ENCODE measurements around the gene SPAAR.

Gene SPAAR

GRCh38 chr9:35948451-35948850, 39.2 kb downstream of the SPAAR start:
- no peak for DNase-seq (ENCODE audit: low read depth)

GRCh38 chr9:35948901-35949318, 39.6 kb downstream of the SPAAR start:
- no peak for DNase-seq (ENCODE audit: low read depth)

GRCh38 chr9:35951736-35952135, 42.4 kb downstream of the SPAAR start:
- peak; percentile 28 for DNase-seq (ENCODE audit: low read depth)

- DNase-seq (ENCODE audit: low read depth): no peak
Measured at GRCh38 chr9:35952526-35953191, 43.4 kb downstream of the SPAAR start.

GRCh38 chr9:35954942-35955546, 45.8 kb downstream of the SPAAR start:
- peak; percentile 50 for DNase-seq (ENCODE audit: low read depth)

GRCh38 chr9:35956651-35957050, 47.4 kb downstream of the SPAAR start:
- DNase-seq (ENCODE audit: low read depth): no peak

- DNase-seq (ENCODE audit: low read depth): no peak
Measured at GRCh38 chr9:35958104-35958837, 49.0 kb downstream of the SPAAR start, which contains the start of gene OR2S2. TSS of gene OR2S2 (minus strand) at chr9:35958154. CDS start at chr9:35958098, 56 bp downstream.

GRCh38 chr9:35960039-35960655, 50.9 kb downstream of the SPAAR start:
- DNase-seq (ENCODE audit: low read depth): no peak

All from GM04504 (cell line).